Measurements from ENCODE around the gene SNX14.

Gene SNX14

GRCh38 chr6:85460921-85461797, 132.5 kb downstream of the SNX14 start:
- no peaks in the 10 kb centered on the region for H3K4me1 ChIP-seq (ENCODE audit: control insufficient read depth in 2 of 2, insufficient read depth in 1 of 2, low read depth in 1 of 2, low read length in 2 of 2)
- no peak for DNase-seq (ENCODE audit: low spot score)

GRCh38 chr6:85460154-85460920, 133.3 kb downstream of the SNX14 start:
- Histone ChIP-seq H3K4me1 (ENCODE audit: control insufficient read depth in 2 of 2, insufficient read depth in 1 of 2, low read depth in 1 of 2, low read length in 2 of 2) (no peaks in the 10 kb centered on the region), H2BK12ac (ENCODE audit: low read length) (no peak overlapping the region), H3K27me3 (ENCODE audit: control insufficient read depth in 3 of 3, insufficient read depth in 3 of 3, low read depth in 1 of 3, low read length in 3 of 3) (no peaks in the 10 kb centered on the region), H2BK15ac (ENCODE audit: low read length) (no peak overlapping the region), H3K14ac (ENCODE audit: low read length) (no peak overlapping the region), H3K9me3 (replicated peaks in 1 of 2; ENCODE audit: control insufficient read depth in 2 of 2, insufficient read depth in 1 of 2, low read depth in 1 of 2, low read length in 2 of 2) (no peaks in the 10 kb centered on the region), H4K8ac (ENCODE audit: low read depth, low read length) (no peak overlapping the region), H4K91ac (ENCODE audit: low read depth, low read length, poor library complexity) (no peak overlapping the region), H2AK5ac (ENCODE audit: low read depth, low read length) (no peak overlapping the region), H3K23ac (ENCODE audit: low read depth, low read length, poor library complexity) (no peak overlapping the region), H2AFZ (ENCODE audit: low read length) (no peak overlapping the region), H3K79me1 (ENCODE audit: low read depth, low read length) (no peaks in the 10 kb centered on the region), H3K18ac (ENCODE audit: low read length) (no peak overlapping the region), H3K4me3 (ENCODE audit: low read length in 2 of 2) (no peak overlapping the region), H2BK120ac (ENCODE audit: low read depth, low read length) (no peak overlapping the region), H3K27ac (replicated peaks; ENCODE audit: low read length) (no peak overlapping the region), H3K4ac (ENCODE audit: low read length) (no peak overlapping the region), H3K36me3 (replicated peaks in 1 of 2; ENCODE audit: control insufficient read depth in 2 of 2, insufficient read depth in 2 of 2, low read length in 2 of 2) (no peaks in the 10 kb centered on the region), H3K9ac (ENCODE audit: low read depth, low read length, poor library complexity) (no peak overlapping the region), H2BK5ac (ENCODE audit: low read length) (no peak overlapping the region), H3K4me2 (ENCODE audit: insufficient read depth, low read length, poor library complexity, severe bottlenecking) (no peak overlapping the region)
- WGBS, 2 donors (ENCODE audit: extremely low coverage in 2 of 2, insufficient read length in 2 of 2, insufficient replicate concordance in 1 of 2), result no CpG with 5 or more reads among the region's 4 CpGs
- DNase-seq (ENCODE audit: low spot score), result no peak

More at GRCh38 chr6:85460921-85461797, 132.5 kb downstream of the SNX14 start:
- no peaks in the 10 kb centered on the region for H3K36me3 ChIP-seq (replicated peaks in 1 of 2; ENCODE audit: control insufficient read depth in 2 of 2, insufficient read depth in 2 of 2, low read length in 2 of 2)
- no peak overlapping the region for H3K23ac ChIP-seq (ENCODE audit: low read depth, low read length, poor library complexity)
- no peak overlapping the region for H3K27ac ChIP-seq (replicated peaks; ENCODE audit: low read length)
- H2BK15ac ChIP-seq (ENCODE audit: low read length), result no peak overlapping the region
- no peak overlapping the region for H2BK120ac ChIP-seq (ENCODE audit: low read depth, low read length)
- H2AFZ ChIP-seq (ENCODE audit: low read length), result no peak overlapping the region
- no peaks in the 10 kb centered on the region for H3K27me3 ChIP-seq (ENCODE audit: control insufficient read depth in 3 of 3, insufficient read depth in 3 of 3, low read depth in 1 of 3, low read length in 3 of 3)
- H3K4me3 ChIP-seq (ENCODE audit: low read length in 2 of 2), result no peak overlapping the region
- no peaks in the 10 kb centered on the region for H3K9me3 ChIP-seq (replicated peaks in 1 of 2; ENCODE audit: control insufficient read depth in 2 of 2, insufficient read depth in 1 of 2, low read depth in 1 of 2, low read length in 2 of 2)
- H3K18ac ChIP-seq (ENCODE audit: low read length), result no peak overlapping the region
- no peak overlapping the region for H4K8ac ChIP-seq (ENCODE audit: low read depth, low read length)
- H4K91ac ChIP-seq (ENCODE audit: low read depth, low read length, poor library complexity), result no peak overlapping the region
- H3K4ac ChIP-seq (ENCODE audit: low read length), result no peak overlapping the region
- WGBS, 2 donors (ENCODE audit: extremely low coverage in 2 of 2, insufficient read length in 2 of 2, insufficient replicate concordance in 1 of 2), result no CpG with 5 or more reads among the region's 4 CpGs
- no peak overlapping the region for H3K9ac ChIP-seq (ENCODE audit: low read depth, low read length, poor library complexity)
- H3K79me1 ChIP-seq (ENCODE audit: low read depth, low read length), result no peaks in the 10 kb centered on the region
- no peak overlapping the region for H3K4me2 ChIP-seq (ENCODE audit: insufficient read depth, low read length, poor library complexity, severe bottlenecking)
- H2AK5ac ChIP-seq (ENCODE audit: low read depth, low read length), result no peak overlapping the region
- H2BK12ac ChIP-seq (ENCODE audit: low read length), result no peak overlapping the region
- H3K14ac ChIP-seq (ENCODE audit: low read length), result no peak overlapping the region
- no peak overlapping the region for H2BK5ac ChIP-seq (ENCODE audit: low read length)

- Histone ChIP-seq H2BK15ac (ENCODE audit: low read length) (no peak overlapping the region), H3K18ac (ENCODE audit: low read length) (no peak overlapping the region), H3K27ac (replicated peaks; ENCODE audit: low read length) (no peak overlapping the region), H3K4me3 (ENCODE audit: low read length in 2 of 2) (no peak overlapping the region), H3K14ac (ENCODE audit: low read length) (no peak overlapping the region), H3K9ac (ENCODE audit: low read depth, low read length, poor library complexity) (no peak overlapping the region), H3K4me1 (ENCODE audit: control insufficient read depth in 2 of 2, insufficient read depth in 1 of 2, low read depth in 1 of 2, low read length in 2 of 2) (no peaks in the 10 kb centered on the region), H2AK5ac (ENCODE audit: low read depth, low read length) (no peak overlapping the region), H4K91ac (ENCODE audit: low read depth, low read length, poor library complexity) (no peak overlapping the region), H4K8ac (ENCODE audit: low read depth, low read length) (no peak overlapping the region), H3K23ac (ENCODE audit: low read depth, low read length, poor library complexity) (no peak overlapping the region), H2BK5ac (ENCODE audit: low read length) (no peak overlapping the region), H3K36me3 (replicated peaks in 1 of 2; ENCODE audit: control insufficient read depth in 2 of 2, insufficient read depth in 2 of 2, low read length in 2 of 2) (no peaks in the 10 kb centered on the region), H2BK12ac (ENCODE audit: low read length) (no peak overlapping the region), H3K4me2 (ENCODE audit: insufficient read depth, low read length, poor library complexity, severe bottlenecking) (no peak overlapping the region), H3K27me3 (ENCODE audit: control insufficient read depth in 3 of 3, insufficient read depth in 3 of 3, low read depth in 1 of 3, low read length in 3 of 3) (peaks cover 0 to 9% (median 0%) of the 10 kb centered on the region in 3 experiments), H3K9me3 (replicated peaks in 1 of 2; ENCODE audit: control insufficient read depth in 2 of 2, insufficient read depth in 1 of 2, low read depth in 1 of 2, low read length in 2 of 2) (no peaks in the 10 kb centered on the region), H3K4ac (ENCODE audit: low read length) (no peak overlapping the region), H3K79me1 (ENCODE audit: low read depth, low read length) (no peaks in the 10 kb centered on the region), H2AFZ (ENCODE audit: low read length) (no peak overlapping the region), H2BK120ac (ENCODE audit: low read depth, low read length) (no peak overlapping the region)
- no peak for DNase-seq (ENCODE audit: low spot score)
- WGBS, 2 donors (ENCODE audit: extremely low coverage in 2 of 2, insufficient read length in 2 of 2, insufficient replicate concordance in 1 of 2), result no CpG with 5 or more reads among the region's 4 CpGs
Measured at GRCh38 chr6:85459224-85459901, 134.3 kb downstream of the SNX14 start.

- H3K27ac ChIP-seq (replicated peaks; ENCODE audit: low read length), result no peak overlapping the region
- no peak overlapping the region for H2BK5ac ChIP-seq (ENCODE audit: low read length)
- peaks cover 0 to 9% (median 0%) of the 10 kb centered on the region in 3 experiments for H3K27me3 ChIP-seq (ENCODE audit: control insufficient read depth in 3 of 3, insufficient read depth in 3 of 3, low read depth in 1 of 3, low read length in 3 of 3)
- H3K4me1 ChIP-seq (ENCODE audit: control insufficient read depth in 2 of 2, insufficient read depth in 1 of 2, low read depth in 1 of 2, low read length in 2 of 2), result no peaks in the 10 kb centered on the region
- H3K36me3 ChIP-seq (replicated peaks in 1 of 2; ENCODE audit: control insufficient read depth in 2 of 2, insufficient read depth in 2 of 2, low read length in 2 of 2), result no peaks in the 10 kb centered on the region
- H3K79me1 ChIP-seq (ENCODE audit: low read depth, low read length), result no peaks in the 10 kb centered on the region
- H2BK12ac ChIP-seq (ENCODE audit: low read length), result no peak overlapping the region
- H3K23ac ChIP-seq (ENCODE audit: low read depth, low read length, poor library complexity), result no peak overlapping the region
- no peak overlapping the region for H4K8ac ChIP-seq (ENCODE audit: low read depth, low read length)
- no peak overlapping the region for H3K4me2 ChIP-seq (ENCODE audit: insufficient read depth, low read length, poor library complexity, severe bottlenecking)
- no peak for DNase-seq (ENCODE audit: low spot score)
- H2AFZ ChIP-seq (ENCODE audit: low read length), result no peak overlapping the region
- H3K9me3 ChIP-seq (replicated peaks in 1 of 2; ENCODE audit: control insufficient read depth in 2 of 2, insufficient read depth in 1 of 2, low read depth in 1 of 2, low read length in 2 of 2), result no peaks in the 10 kb centered on the region
- no peak overlapping the region for H2BK15ac ChIP-seq (ENCODE audit: low read length)
- no peak overlapping the region for H2AK5ac ChIP-seq (ENCODE audit: low read depth, low read length)
- H4K91ac ChIP-seq (ENCODE audit: low read depth, low read length, poor library complexity), result no peak overlapping the region
- no peak overlapping the region for H3K9ac ChIP-seq (ENCODE audit: low read depth, low read length, poor library complexity)
- no peak overlapping the region for H3K4me3 ChIP-seq (ENCODE audit: low read length in 2 of 2)
- WGBS, 2 donors (ENCODE audit: extremely low coverage in 2 of 2, insufficient read length in 2 of 2, insufficient replicate concordance in 1 of 2), result no CpG with 5 or more reads among the region's 3 CpGs
- no peak overlapping the region for H3K4ac ChIP-seq (ENCODE audit: low read length)
- H2BK120ac ChIP-seq (ENCODE audit: low read depth, low read length), result no peak overlapping the region
- H3K18ac ChIP-seq (ENCODE audit: low read length), result no peak overlapping the region
- no peak overlapping the region for H3K14ac ChIP-seq (ENCODE audit: low read length)
Measured at GRCh38 chr6:85458782-85459181, 134.9 kb downstream of the SNX14 start.
